NCI-H460 (cell line): Measurements from ENCODE around the gene TNS3. TPM values are rescaled to one million over a fixed set of nuclear protein-coding genes. Genes with fewer than 3 reads are reported as not detected.
"Not testable (repeated sequence)": the region's sequence is repeated elsewhere in the genome, so short reads cannot be mapped to it uniquely, and the experiment has no call there.

Experiments
- DNase-seq: peaks from one replicate; pipeline ENCODE4 v3.0.0-alpha.2; 2016; ENCODE audit warnings: low read depth; ENCODE audit errors: extremely low read depth
- total RNA-seq: library from RNA; depleted of rRNA; stranded (reverse); fragments of >200 nt; shearing (Covaris generic); gene quantifications from 2 replicates; pipeline ENCODE4 v1.2.3, GENCODE V29; 2014

TNS3 gene
- total RNA-seq, 1 experiment from 2014 or later: 20.0 TPM

- no peak for DNase-seq
These were observed 37.5 kb downstream of the TNS3 start for GRCh38 chr7:47544416-47544815.

- no peak for DNase-seq
These were observed 38.2 kb downstream of the TNS3 start for GRCh38 chr7:47543714-47544113.

- DNase-seq: no peak
These were observed 38.9 kb downstream of the TNS3 start for GRCh38 chr7:47543056-47543455.

GRCh38 chr7:47542051-47542450 lies 39.9 kb downstream of the TNS3 start:
- DNase-seq: no peak

GRCh38 chr7:47541485-47541884 lies 40.4 kb downstream of the TNS3 start:
- not testable (repeated sequence) for DNase-seq

- DNase-seq: no peak
These were observed 41.2 kb downstream of the TNS3 start for GRCh38 chr7:47540387-47541350.

- DNase-seq: no peak
These were observed 41.9 kb downstream of the TNS3 start for GRCh38 chr7:47540053-47540386.

GRCh38 chr7:47539398-47540052 lies 42.4 kb downstream of the TNS3 start:
- no peak for DNase-seq

- no peak for DNase-seq
These were observed 43.0 kb downstream of the TNS3 start for GRCh38 chr7:47538846-47539311.

- no peak for DNase-seq
These were observed 43.9 kb downstream of the TNS3 start for GRCh38 chr7:47537716-47538675.

GRCh38 chr7:47536661-47537611 lies 45.0 kb downstream of the TNS3 start:
- DNase-seq: no peak

- no peak for DNase-seq
These were observed 45.9 kb downstream of the TNS3 start for GRCh38 chr7:47535704-47536628.

- no peak for DNase-seq
These were observed 46.7 kb downstream of the TNS3 start for GRCh38 chr7:47535035-47535703.

- DNase-seq: no peak
These were observed 47.4 kb downstream of the TNS3 start for GRCh38 chr7:47534322-47535034.

- DNase-seq: no peak
These were observed 50.1 kb downstream of the TNS3 start for GRCh38 chr7:47531584-47532492.

- no peak for DNase-seq
These were observed 51.9 kb downstream of the TNS3 start for GRCh38 chr7:47529826-47530555.
